Pulmonary artery endothelial cell (primary cell): ENCODE measurements around the gene AQR. TPM values are rescaled to one million over a fixed set of nuclear protein-coding genes. Genes with fewer than 3 reads are reported as not detected.
"Not testable (repeated sequence)": the region's sequence is repeated elsewhere in the genome, so short reads cannot be mapped to it uniquely, and the experiment has no call there.

Source experiments
- DNase-seq: peaks from one replicate; pipeline ENCODE4 v3.0.0-alpha.2; 2011; ENCODE audit warnings: low read depth, low spot score
- total RNA-seq: library from RNA; depleted of rRNA; stranded (reverse); fragments of >200 nt; gene quantifications from 2 replicates; pipeline ENCODE4 v1.2.3, GENCODE V29; 2014

AQR gene
- total RNA-seq, 1 donor from 2014 or later: 23.8 TPM

- DNase-seq: no peak
Measured at GRCh38 chr15:34953851-34954250, 15.7 kb downstream of the AQR start.

GRCh38 chr15:34952481-34952880, 17.1 kb downstream of the AQR start:
- DNase-seq: no peak

GRCh38 chr15:34951993-34952392, 17.5 kb downstream of the AQR start:
- DNase-seq: peak; percentile 51

GRCh38 chr15:34944936-34945335, 24.6 kb downstream of the AQR start:
- no peak for DNase-seq

- DNase-seq: no peak
Measured at GRCh38 chr15:34943711-34944110, 25.8 kb downstream of the AQR start.

- not testable (repeated sequence) for DNase-seq
Measured at GRCh38 chr15:34943264-34943663, 26.3 kb downstream of the AQR start.

- DNase-seq: no peak
Measured at GRCh38 chr15:34942363-34942762, 27.2 kb downstream of the AQR start.

- DNase-seq: no peak
Measured at GRCh38 chr15:34941831-34942230, 27.7 kb downstream of the AQR start.

- DNase-seq: no peak
Measured at GRCh38 chr15:34941185-34941698, 28.3 kb downstream of the AQR start.

GRCh38 chr15:34933432-34933975, 36.0 kb downstream of the AQR start:
- no peak for DNase-seq

GRCh38 chr15:34928349-34928748, 41.2 kb downstream of the AQR start:
- not testable (repeated sequence) for DNase-seq

- no peak for DNase-seq
Measured at GRCh38 chr15:34927726-34928125, 41.8 kb downstream of the AQR start.

- no peak for DNase-seq
Measured at GRCh38 chr15:34914317-34914716, 55.2 kb downstream of the AQR start.

GRCh38 chr15:34905047-34905446, 64.5 kb downstream of the AQR start:
- DNase-seq: no peak

- DNase-seq: no peak
Measured at GRCh38 chr15:34904527-34904926, 65.0 kb downstream of the AQR start.

- no peak for DNase-seq
Measured at GRCh38 chr15:34900748-34901147, 68.8 kb downstream of the AQR start.

GRCh38 chr15:34896183-34896582, 73.4 kb downstream of the AQR start:
- no peak for DNase-seq

GRCh38 chr15:34893967-34894366, 75.6 kb downstream of the AQR start:
- DNase-seq: no peak

GRCh38 chr15:34892963-34893591, 76.5 kb downstream of the AQR start:
- DNase-seq: no peak

GRCh38 chr15:34890424-34890823, 79.1 kb downstream of the AQR start:
- no peak for DNase-seq

- no peak for DNase-seq
Measured at GRCh38 chr15:34889476-34889875, 80.1 kb downstream of the AQR start.

- DNase-seq: no peak
Measured at GRCh38 chr15:34886134-34886533, 83.4 kb downstream of the AQR start.

- no peak for DNase-seq
Measured at GRCh38 chr15:34883633-34884032, 85.9 kb downstream of the AQR start.
